A549 (cell line): ENCODE results near the gene CRMP1. TPM values are rescaled to one million over a fixed set of nuclear protein-coding genes. Genes with fewer than 3 reads are reported as not detected.
A peak's percentile ranks its signal among the peaks of the same experiment; 100 is the strongest.

Experiments
- ATAC-seq, 2 experiments: fragments of 200-7000 bp in 1 of 2; fragments of >200 bp in 1 of 2; cut with Nextera tagmentation in 1 of 2; cut with Tn5 transposase in 1 of 2; 3 replicates each; pipeline versions ENCODE4 v1.8.0 to v1.9.1; 2018 to 2020; ENCODE audit warnings: mild to moderate bottlenecking in 1 of 2, moderate library complexity in 1 of 2
- CTCF ChIA-PET: fragments of 300-600 bp; sonication (Branson Sonifier 250); formaldehyde crosslinking; extraction: SDS; loops from one replicate; lab custom pipeline; 2021; ENCODE audit warnings: antibody characterized with exemption, inconsistent platforms; lab: Yijun Ruan, JAX
- POLR2A ChIA-PET: fragments of 350-600 bp; formaldehyde crosslinking; extraction: SDS; loops from one replicate; lab custom pipeline; 2021; ENCODE audit warnings: antibody characterized with exemption, inconsistent platforms; lab: Yijun Ruan, JAX
- DNase-seq, 2 experiments: peaks; one replicate each; pipeline versions ENCODE4 v3.0.0 to v3.0.0-alpha.2; 2011 to 2016; ENCODE audit warnings: low read depth in 1 of 2, low spot score in 1 of 2
- FAIRE-seq: peaks from 2 replicates; lab custom pipeline; 2011; peaks lifted over from hg19 to GRCh38; lab: Jason Lieb, UNC
- H3K27ac ChIP-seq, 2 experiments: fragments of >200 bp; sonication (Bioruptor Twin); formaldehyde crosslinking; 3 replicates each; pipeline ENCODE4 v1.5.1; 2016 to 2017
- H3K4me1 ChIP-seq: fragments of >200 bp; sonication (Bioruptor Twin); formaldehyde crosslinking; 3 replicates; pipeline ENCODE4 v1.6.1; 2016
- H3K4me2 ChIP-seq: fragments of >200 bp; sonication (Bioruptor Twin); formaldehyde crosslinking; 3 replicates; pipeline ENCODE4 v1.6.1; 2016
- H3K4me3 ChIP-seq: fragments of >200 bp; sonication (Bioruptor Twin); formaldehyde crosslinking; 3 replicates; pipeline ENCODE4 v1.5.1; 2016
- H3K9me3 ChIP-seq: fragments of >200 bp; sonication (Bioruptor Twin); formaldehyde crosslinking; 3 replicates; pipeline ENCODE4 v1.6.1; 2016
- E2F6 ChIP-seq: IDR thresholded peaks from 2 replicates; pipeline ENCODE4 v1.6.1; 2012; ENCODE audit warnings: low read depth, borderline replicate concordance
- EHF ChIP-seq: fragments of 250-450 bp; sonication (Bioruptor Pico); IDR thresholded peaks from 2 replicates; pipeline ENCODE4 v1.5.0; 2020; ENCODE audit warnings: mild to moderate bottlenecking
- FOSB ChIP-seq: fragments of 250-450 bp; sonication (Bioruptor Pico); IDR thresholded peaks from 2 replicates; pipeline ENCODE4 v1.5.0; 2020; ENCODE audit warnings: mild to moderate bottlenecking, moderate library complexity
- JUNB ChIP-seq: fragments of >200 bp; sonication (Bioruptor Twin); formaldehyde crosslinking; IDR thresholded peaks from 2 replicates; pipeline ENCODE4 v1.6.1; 2016
- NPAS2 ChIP-seq: fragments of 250-450 bp; sonication (Bioruptor Pico); IDR thresholded peaks from 2 replicates; pipeline ENCODE4 v1.8.0; 2022; ENCODE audit warnings: mild to moderate bottlenecking, moderate library complexity, borderline replicate concordance
- RCOR1 ChIP-seq: fragments of 150-350 bp; IDR thresholded peaks from 2 replicates; pipeline ENCODE4 v1.6.1; 2014; ENCODE audit warnings: antibody characterized with exemption, low read length, low read depth
- REST ChIP-seq: fragments of 200-600 bp; sonication (generic); IDR thresholded peaks from 2 replicates; pipeline ENCODE4 v1.6.1; 2016; ENCODE audit warnings: antibody characterized with exemption, mild to moderate bottlenecking, moderate library complexity
- RFX5 ChIP-seq: fragments of 450-650 bp; IDR thresholded peaks from 2 replicates; pipeline ENCODE4 v1.7.1; 2014; ENCODE audit warnings: antibody characterized with exemption, mild to moderate bottlenecking, moderate library complexity
- SMC3 ChIP-seq: fragments of >200 bp; sonication (Bioruptor Twin); formaldehyde crosslinking; IDR thresholded peaks from 3 replicates; pipeline ENCODE4 v1.6.1; 2018; ENCODE audit warnings: inconsistent platforms
- SREBF2 ChIP-seq: fragments of 450-650 bp; IDR thresholded peaks from 2 replicates; pipeline ENCODE4 v1.6.1; 2014; ENCODE audit warnings: mild to moderate bottlenecking, moderate library complexity
- ZSCAN20 ChIP-seq: fragments of 250-450 bp; sonication (Bioruptor Pico); IDR thresholded peaks from 2 replicates; pipeline ENCODE4 v1.8.0; 2022; ENCODE audit warnings: mild to moderate bottlenecking, moderate library complexity
- WGBS: methylation state at CpG from one replicate; pipeline ENCODE4 v1.1.6; 2017; ENCODE audit errors: missing lambda C conversion rate; 5-methylcytosine and 5-hydroxymethylcytosine counted together
- polyA plus RNA-seq, 4 experiments: library from polyadenylated mRNA; depleted of rRNA in 3 of 4; stranded (reverse); fragments of >200 nt; fragmentation: RNase III in 1 of 4; extraction: RNeasy Plus Mini Kit Qiagen cat#74134 plus additional on column Dnase treatment in 1 of 4; gene quantifications; 2 replicates in 3 of 4; 3 replicates in 1 of 4; pipeline ENCODE4 v1.2.3, GENCODE V29; 2011 to 2017
- small RNA-seq, 6 experiments: library from RNA; depleted of rRNA; stranded (forward); fragments of <200 nt; gene quantifications; one replicate each; pipeline ENCODE3, GENCODE V24; 2012

Gene CRMP1
- polyA plus RNA-seq, 2 of the 4 experiments (the other 2 are of a cell fraction), result 0.74 to 0.80 TPM

GRCh38 chr4:5772528-5773270 is 120.2 kb downstream of the CRMP1 start:
- H3K9me3 ChIP-seq, result peaks cover 17% of the 10 kb centered on the region; the same call in 1 of the 3 replicates
- CTCF ChIA-PET, result interaction anchor here (0.8 kb wide), 1 partner anchor 14 kb away, joined by 4 read pairs; no protein-coding TSS in a partner anchor
- no peak for FAIRE-seq
- POLR2A ChIA-PET, result no interaction called here
- no peak for DNase-seq
- no peak for ATAC-seq
- no peak overlapping the region for H3K4me2 ChIP-seq
- H3K4me3 ChIP-seq, result no peak overlapping the region
- WGBS, result 88% methylated on average over 6 of the region's 9 CpGs
- H3K4me1 ChIP-seq, result no peaks in the 10 kb centered on the region
- peak overlapping the region in 1 of 2 experiments; percentile 59; a peak in 3 of 6 replicates for H3K27ac ChIP-seq
- no peak for TF ChIP-seq JUNB
- TF ChIP-seq E2F6, result no peak
- no peak for TF ChIP-seq ZSCAN20 (CRISPR knock-in tag)
- no peak for TF ChIP-seq NPAS2 (CRISPR knock-in tag)
- TF ChIP-seq REST, result no peak
- TF ChIP-seq SREBF2, result no peak
- no peak for TF ChIP-seq FOSB (CRISPR knock-in tag)
- no peak for TF ChIP-seq EHF
- no peak for TF ChIP-seq RFX5
- no peak for TF ChIP-seq RCOR1
- no peak for TF ChIP-seq SMC3

Small RNA genes within 50 kb of the gene (small RNA-seq; reads per million reads assigned to genes)
- 0 to 0.39 (median 0) reads per million in 6 experiments for gene MIR378D1

Other genes with a start within 250 kb of the CRMP1 start
- gene EVC2, start 184.5 kb downstream of the CRMP1 start, polyA plus RNA-seq (2011; rRNA removed), result 0.96 and 1.5 TPM in 2 replicates
- 1.3 to 1.5 TPM (median 1.5 TPM) in 3 replicates for gene EVC2, start 184.5 kb downstream of the CRMP1 start, polyA plus RNA-seq (2017; fragmentation: RNase III; extraction: RNeasy Plus Mini Kit Qiagen cat#74134 plus additional on column Dnase treatment)
- gene EVC, start 181.9 kb downstream of the CRMP1 start, polyA plus RNA-seq (2011; rRNA removed), result 3.0 and 5.7 TPM in 2 replicates
- 5.4 to 6.4 TPM (median 5.5 TPM) in 3 replicates for gene EVC, start 181.9 kb downstream of the CRMP1 start, polyA plus RNA-seq (2017; fragmentation: RNase III; extraction: RNeasy Plus Mini Kit Qiagen cat#74134 plus additional on column Dnase treatment)
- not detected in 2 replicates for gene C4orf50, start 125.3 kb upstream of the CRMP1 start, polyA plus RNA-seq (2011; rRNA removed)
- not detected in 3 replicates for gene C4orf50, start 125.3 kb upstream of the CRMP1 start, polyA plus RNA-seq (2017; fragmentation: RNase III; extraction: RNeasy Plus Mini Kit Qiagen cat#74134 plus additional on column Dnase treatment)